SK-N-SH treated with all-trans-retinoic acid at 6 μM for 48 hours (cell line): ENCODE results near the gene CCDC182.
A peak's percentile ranks its signal among the peaks of the same experiment; 100 is the strongest.

Experiments used
- ATAC-seq: fragments of 200-7000 bp; cut with Tn5 transposase; 3 replicates; pipeline ENCODE4 v1.9.1; 2020; ENCODE audit warnings: mild to moderate bottlenecking, moderate library complexity
- ARNTL ChIP-seq: fragments of 450-650 bp; formaldehyde crosslinking; IDR thresholded peaks from 2 replicates; pipeline ENCODE4 v1.5.0; 2020; ENCODE audit warnings: low read depth, mild to moderate bottlenecking, moderate library complexity, borderline replicate concordance
- BACH2 ChIP-seq: fragments of 250-450 bp; sonication (Bioruptor Pico); IDR thresholded peaks from 2 replicates; pipeline ENCODE4 v1.9.0; 2021; ENCODE audit warnings: mild to moderate bottlenecking, borderline replicate concordance
- CREB5 ChIP-seq: fragments of 250-450 bp; sonication (Bioruptor Pico); IDR thresholded peaks from 2 replicates; pipeline ENCODE4 v1.5.1; 2020; ENCODE audit warnings: low read depth, mild to moderate bottlenecking, moderate library complexity
- CSDC2 ChIP-seq: fragments of 250-450 bp; sonication (Bioruptor Pico); IDR thresholded peaks from 2 replicates; pipeline ENCODE4 v1.5.0; 2020; ENCODE audit warnings: mild to moderate bottlenecking, moderate library complexity
- ESRRG ChIP-seq: fragments of 250-450 bp; sonication (Bioruptor Pico); IDR thresholded peaks from 2 replicates; pipeline ENCODE4 v1.6.1; 2021; ENCODE audit warnings: mild to moderate bottlenecking
- GLIS3 ChIP-seq: fragments of 250-450 bp; sonication (Bioruptor Pico); IDR thresholded peaks from 2 replicates; pipeline ENCODE4 v1.5.0; 2020; ENCODE audit warnings: mild to moderate bottlenecking, moderate library complexity
- ISL1 ChIP-seq: fragments of 250-450 bp; sonication (Bioruptor Pico); IDR thresholded peaks from 2 replicates; pipeline ENCODE4 v2.1.2; 2022; ENCODE audit warnings: mild to moderate bottlenecking, moderate library complexity
- OSR1 ChIP-seq: fragments of 250-450 bp; sonication (Bioruptor Pico); IDR thresholded peaks from 2 replicates; pipeline ENCODE4 v1.8.0; 2022; ENCODE audit warnings: moderate library complexity, mild to moderate bottlenecking, inconsistent platforms
- POU6F1 ChIP-seq: fragments of 250-450 bp; sonication (Bioruptor Pico); IDR thresholded peaks from 2 replicates; pipeline ENCODE4 v1.8.0; 2021; ENCODE audit warnings: low read depth, mild to moderate bottlenecking, moderate library complexity, borderline replicate concordance
- PPARA ChIP-seq: fragments of 250-450 bp; sonication (Bioruptor Pico); IDR thresholded peaks from 2 replicates; pipeline ENCODE4 v1.5.0; 2020; ENCODE audit warnings: mild to moderate bottlenecking, borderline replicate concordance
- SNAI2 ChIP-seq: fragments of 250-450 bp; sonication (Bioruptor Pico); IDR thresholded peaks from 2 replicates; pipeline ENCODE4 v1.5.0; 2020; ENCODE audit warnings: mild to moderate bottlenecking, moderate library complexity
- TCF4 ChIP-seq: fragments of 250-450 bp; sonication (Bioruptor Pico); IDR thresholded peaks from 2 replicates; pipeline ENCODE4 v1.8.0; 2021; ENCODE audit warnings: mild to moderate bottlenecking, moderate library complexity, borderline replicate concordance
- TOX ChIP-seq: fragments of 250-450 bp; sonication (Bioruptor Pico); IDR thresholded peaks from 2 replicates; pipeline ENCODE4 v1.8.0; 2021; ENCODE audit warnings: mild to moderate bottlenecking, moderate library complexity, borderline replicate concordance
- ZC3H10 ChIP-seq: fragments of 250-450 bp; sonication (Bioruptor Pico); IDR thresholded peaks from 2 replicates; pipeline ENCODE4 v1.5.1; 2021; ENCODE audit warnings: mild to moderate bottlenecking, moderate library complexity
- ZFP3 ChIP-seq: fragments of 250-450 bp; sonication (Bioruptor Pico); IDR thresholded peaks from 2 replicates; pipeline ENCODE4 v1.5.0; 2020; ENCODE audit warnings: mild to moderate bottlenecking, moderate library complexity
- ZFP30 ChIP-seq: fragments of 450-650 bp; formaldehyde crosslinking; IDR thresholded peaks from 2 replicates; pipeline ENCODE4 v1.5.0; 2022; ENCODE audit warnings: mild to moderate bottlenecking, moderate library complexity
- ZNF565 ChIP-seq: fragments of 450-650 bp; formaldehyde crosslinking; conservative IDR thresholded peaks from 2 replicates; pipeline ENCODE4 v1.5.0; 2020; ENCODE audit warnings: low read depth, mild to moderate bottlenecking, moderate library complexity
- ZNF70 ChIP-seq: fragments of 450-650 bp; formaldehyde crosslinking; IDR thresholded peaks from 2 replicates; pipeline ENCODE4 v1.5.0; 2020; ENCODE audit warnings: mild to moderate bottlenecking, moderate library complexity
- ZNF8 ChIP-seq: fragments of 450-650 bp; formaldehyde crosslinking; IDR thresholded peaks from 2 replicates; pipeline ENCODE4 v1.5.0; 2020; ENCODE audit warnings: mild to moderate bottlenecking, moderate library complexity
- TF ChIP-seq, protein P1 (sequence below): fragments of 250-450 bp; sonication (Bioruptor Pico); IDR thresholded peaks from 2 replicates; pipeline ENCODE4 v1.8.0; 2020; ENCODE audit warnings: mild to moderate bottlenecking, moderate library complexity, borderline replicate concordance
- TF ChIP-seq, protein P2 (sequence below): fragments of 250-450 bp; sonication (Bioruptor Pico); IDR thresholded peaks from 2 replicates; pipeline ENCODE4 v1.5.0; 2020; ENCODE audit warnings: mild to moderate bottlenecking, moderate library complexity
- TF ChIP-seq, protein P3 (sequence below): fragments of 250-450 bp; sonication (Bioruptor Pico); IDR thresholded peaks from 2 replicates; pipeline ENCODE4 v1.5.1; 2021; ENCODE audit warnings: mild to moderate bottlenecking, moderate library complexity

Gene CCDC182

GRCh38 chr17:57714665-57715180, 30.4 kb downstream of the CCDC182 start:
- ATAC-seq, result no peak
- TF ChIP-seq OSR1 (no peak), ZFP30 (CRISPR knock-in tag) (no peak), POU6F1 (CRISPR knock-in tag) (no peak), BACH2 (CRISPR knock-in tag) (no peak), ISL1 (CRISPR knock-in tag) (no peak), TOX (CRISPR knock-in tag) (no peak)
- TF ChIP-seq, protein P1, sequence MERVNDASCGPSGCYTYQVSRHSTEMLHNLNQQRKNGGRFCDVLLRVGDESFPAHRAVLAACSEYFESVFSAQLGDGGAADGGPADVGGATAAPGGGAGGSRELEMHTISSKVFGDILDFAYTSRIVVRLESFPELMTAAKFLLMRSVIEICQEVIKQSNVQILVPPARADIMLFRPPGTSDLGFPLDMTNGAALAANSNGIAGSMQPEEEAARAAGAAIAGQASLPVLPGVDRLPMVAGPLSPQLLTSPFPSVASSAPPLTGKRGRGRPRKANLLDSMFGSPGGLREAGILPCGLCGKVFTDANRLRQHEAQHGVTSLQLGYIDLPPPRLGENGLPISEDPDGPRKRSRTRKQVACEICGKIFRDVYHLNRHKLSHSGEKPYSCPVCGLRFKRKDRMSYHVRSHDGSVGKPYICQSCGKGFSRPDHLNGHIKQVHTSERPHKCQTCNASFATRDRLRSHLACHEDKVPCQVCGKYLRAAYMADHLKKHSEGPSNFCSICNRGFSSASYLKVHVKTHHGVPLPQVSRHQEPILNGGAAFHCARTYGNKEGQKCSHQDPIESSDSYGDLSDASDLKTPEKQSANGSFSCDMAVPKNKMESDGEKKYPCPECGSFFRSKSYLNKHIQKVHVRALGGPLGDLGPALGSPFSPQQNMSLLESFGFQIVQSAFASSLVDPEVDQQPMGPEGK (CRISPR knock-in tag), result no peak

- no peak for TF ChIP-seq ARNTL (CRISPR knock-in tag)
- TF ChIP-seq BACH2 (CRISPR knock-in tag), result no peak
- TF ChIP-seq POU6F1 (CRISPR knock-in tag), result no peak
- no peak for TF ChIP-seq ESRRG (CRISPR knock-in tag)
- TF ChIP-seq, protein P2, sequence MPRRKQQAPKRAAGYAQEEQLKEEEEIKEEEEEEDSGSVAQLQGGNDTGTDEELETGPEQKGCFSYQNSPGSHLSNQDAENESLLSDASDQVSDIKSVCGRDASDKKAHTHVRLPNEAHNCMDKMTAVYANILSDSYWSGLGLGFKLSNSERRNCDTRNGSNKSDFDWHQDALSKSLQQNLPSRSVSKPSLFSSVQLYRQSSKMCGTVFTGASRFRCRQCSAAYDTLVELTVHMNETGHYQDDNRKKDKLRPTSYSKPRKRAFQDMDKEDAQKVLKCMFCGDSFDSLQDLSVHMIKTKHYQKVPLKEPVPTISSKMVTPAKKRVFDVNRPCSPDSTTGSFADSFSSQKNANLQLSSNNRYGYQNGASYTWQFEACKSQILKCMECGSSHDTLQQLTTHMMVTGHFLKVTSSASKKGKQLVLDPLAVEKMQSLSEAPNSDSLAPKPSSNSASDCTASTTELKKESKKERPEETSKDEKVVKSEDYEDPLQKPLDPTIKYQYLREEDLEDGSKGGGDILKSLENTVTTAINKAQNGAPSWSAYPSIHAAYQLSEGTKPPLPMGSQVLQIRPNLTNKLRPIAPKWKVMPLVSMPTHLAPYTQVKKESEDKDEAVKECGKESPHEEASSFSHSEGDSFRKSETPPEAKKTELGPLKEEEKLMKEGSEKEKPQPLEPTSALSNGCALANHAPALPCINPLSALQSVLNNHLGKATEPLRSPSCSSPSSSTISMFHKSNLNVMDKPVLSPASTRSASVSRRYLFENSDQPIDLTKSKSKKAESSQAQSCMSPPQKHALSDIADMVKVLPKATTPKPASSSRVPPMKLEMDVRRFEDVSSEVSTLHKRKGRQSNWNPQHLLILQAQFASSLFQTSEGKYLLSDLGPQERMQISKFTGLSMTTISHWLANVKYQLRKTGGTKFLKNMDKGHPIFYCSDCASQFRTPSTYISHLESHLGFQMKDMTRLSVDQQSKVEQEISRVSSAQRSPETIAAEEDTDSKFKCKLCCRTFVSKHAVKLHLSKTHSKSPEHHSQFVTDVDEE (CRISPR knock-in tag), result no peak
- TF ChIP-seq, protein P1 (CRISPR knock-in tag), result no peak
- no peak for TF ChIP-seq ZFP3 (CRISPR knock-in tag)
- no peak for TF ChIP-seq ZNF565 (CRISPR knock-in tag)
- TF ChIP-seq ZFP30 (CRISPR knock-in tag), result no peak
- TF ChIP-seq CSDC2 (CRISPR knock-in tag), result no peak
- TF ChIP-seq TOX (CRISPR knock-in tag), result no peak
- TF ChIP-seq ZC3H10 (CRISPR knock-in tag), result no peak
- TF ChIP-seq ZNF8 (CRISPR knock-in tag), result no peak
- no peak for TF ChIP-seq SNAI2 (CRISPR knock-in tag)
- no peak for TF ChIP-seq TCF4 (CRISPR knock-in tag)
- ATAC-seq, result no peak
Measured at GRCh38 chr17:57713140-57713539, 32.0 kb downstream of the CCDC182 start.

- peak; percentile 37 for ATAC-seq
- TF ChIP-seq ISL1 (CRISPR knock-in tag) (no peak), TCF4 (CRISPR knock-in tag) (no peak), CSDC2 (CRISPR knock-in tag) (no peak), BACH2 (CRISPR knock-in tag) (no peak), ZNF8 (CRISPR knock-in tag) (no peak), ZNF565 (CRISPR knock-in tag) (no peak), ZC3H10 (CRISPR knock-in tag) (no peak), ZNF70 (no peak), GLIS3 (CRISPR knock-in tag) (no peak), CREB5 (no peak), PPARA (no peak), ZFP30 (CRISPR knock-in tag) (no peak), OSR1 (no peak)
- TF ChIP-seq, protein P3, sequence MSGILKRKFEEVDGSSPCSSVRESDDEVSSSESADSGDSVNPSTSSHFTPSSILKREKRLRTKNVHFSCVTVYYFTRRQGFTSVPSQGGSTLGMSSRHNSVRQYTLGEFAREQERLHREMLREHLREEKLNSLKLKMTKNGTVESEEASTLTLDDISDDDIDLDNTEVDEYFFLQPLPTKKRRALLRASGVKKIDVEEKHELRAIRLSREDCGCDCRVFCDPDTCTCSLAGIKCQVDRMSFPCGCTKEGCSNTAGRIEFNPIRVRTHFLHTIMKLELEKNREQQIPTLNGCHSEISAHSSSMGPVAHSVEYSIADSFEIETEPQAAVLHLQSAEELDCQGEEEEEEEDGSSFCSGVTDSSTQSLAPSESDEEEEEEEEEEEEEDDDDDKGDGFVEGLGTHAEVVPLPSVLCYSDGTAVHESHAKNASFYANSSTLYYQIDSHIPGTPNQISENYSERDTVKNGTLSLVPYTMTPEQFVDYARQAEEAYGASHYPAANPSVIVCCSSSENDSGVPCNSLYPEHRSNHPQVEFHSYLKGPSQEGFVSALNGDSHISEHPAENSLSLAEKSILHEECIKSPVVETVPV, result no peak
- TF ChIP-seq, protein P1 (CRISPR knock-in tag), result no peak
Measured at GRCh38 chr17:57708410-57708809, 36.7 kb downstream of the CCDC182 start.
